SK-N-SH (cell line): Measurements from ENCODE around the gene ZDHHC11.
"Not testable (repeated sequence)": the region's sequence is repeated elsewhere in the genome, so short reads cannot be mapped to it uniquely, and the experiment has no call there.

Experiments
- EP300 ChIP-seq, 2 experiments: IDR thresholded peaks; 2 replicates each; pipeline versions ENCODE4 v1.4.0 to v1.6.1; 2012; ENCODE audit warnings: borderline replicate concordance in 1 of 2, low read depth in 1 of 2, low read length in 1 of 2
- MAX ChIP-seq: IDR thresholded peaks from 2 replicates; pipeline ENCODE4 v1.4.0; 2012; ENCODE audit warnings: low read depth
- POLR2AphosphoS5 ChIP-seq: IDR thresholded peaks from 2 replicates; pipeline ENCODE4 v1.6.1; 2012; ENCODE audit warnings: low read depth, low read length
- SMC3 ChIP-seq: IDR thresholded peaks from 2 replicates; pipeline ENCODE4 v1.6.1; 2012; ENCODE audit warnings: low read depth, low read length, improper control_type of control experiment
- TF ChIP-seq, protein P1 (sequence below): fragments of 200-600 bp; sonication (generic); IDR thresholded peaks from 2 replicates; pipeline ENCODE4 v1.6.1; 2017; ENCODE audit warnings: antibody characterized with exemption, mild to moderate bottlenecking, moderate library complexity
- TF ChIP-seq, protein P2 (sequence below): IDR thresholded peaks from 2 replicates; pipeline ENCODE4; 2012

- TF ChIP-seq SMC3; EP300 (IDR thresholded peaks at IDR 0.05; ENCODE audit: borderline replicate concordance in 1 of 2, low read depth in 1 of 2, low read length in 1 of 2); POLR2AphosphoS5; MAX: not testable (repeated sequence)
- TF ChIP-seq, protein P1, sequence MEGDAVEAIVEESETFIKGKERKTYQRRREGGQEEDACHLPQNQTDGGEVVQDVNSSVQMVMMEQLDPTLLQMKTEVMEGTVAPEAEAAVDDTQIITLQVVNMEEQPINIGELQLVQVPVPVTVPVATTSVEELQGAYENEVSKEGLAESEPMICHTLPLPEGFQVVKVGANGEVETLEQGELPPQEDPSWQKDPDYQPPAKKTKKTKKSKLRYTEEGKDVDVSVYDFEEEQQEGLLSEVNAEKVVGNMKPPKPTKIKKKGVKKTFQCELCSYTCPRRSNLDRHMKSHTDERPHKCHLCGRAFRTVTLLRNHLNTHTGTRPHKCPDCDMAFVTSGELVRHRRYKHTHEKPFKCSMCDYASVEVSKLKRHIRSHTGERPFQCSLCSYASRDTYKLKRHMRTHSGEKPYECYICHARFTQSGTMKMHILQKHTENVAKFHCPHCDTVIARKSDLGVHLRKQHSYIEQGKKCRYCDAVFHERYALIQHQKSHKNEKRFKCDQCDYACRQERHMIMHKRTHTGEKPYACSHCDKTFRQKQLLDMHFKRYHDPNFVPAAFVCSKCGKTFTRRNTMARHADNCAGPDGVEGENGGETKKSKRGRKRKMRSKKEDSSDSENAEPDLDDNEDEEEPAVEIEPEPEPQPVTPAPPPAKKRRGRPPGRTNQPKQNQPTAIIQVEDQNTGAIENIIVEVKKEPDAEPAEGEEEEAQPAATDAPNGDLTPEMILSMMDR, result not testable (repeated sequence)
- TF ChIP-seq, protein P2, sequence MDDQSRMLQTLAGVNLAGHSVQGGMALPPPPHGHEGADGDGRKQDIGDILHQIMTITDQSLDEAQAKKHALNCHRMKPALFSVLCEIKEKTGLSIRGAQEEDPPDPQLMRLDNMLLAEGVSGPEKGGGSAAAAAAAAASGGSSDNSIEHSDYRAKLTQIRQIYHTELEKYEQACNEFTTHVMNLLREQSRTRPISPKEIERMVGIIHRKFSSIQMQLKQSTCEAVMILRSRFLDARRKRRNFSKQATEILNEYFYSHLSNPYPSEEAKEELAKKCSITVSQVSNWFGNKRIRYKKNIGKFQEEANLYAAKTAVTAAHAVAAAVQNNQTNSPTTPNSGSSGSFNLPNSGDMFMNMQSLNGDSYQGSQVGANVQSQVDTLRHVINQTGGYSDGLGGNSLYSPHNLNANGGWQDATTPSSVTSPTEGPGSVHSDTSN, result not testable (repeated sequence)
Measured at GRCh38 chr5:801055-801454, 49.7 kb downstream of the ZDHHC11 start.
